ENCODE measurements around the gene ZNF415.

Gene ZNF415

GRCh38 chr19:53057904-53058580, 74.7 kb downstream of the ZNF415 start:
- no peak for DNase-seq (ENCODE audit: low read depth in 2 of 3, low spot score in 2 of 3)
